HepG2 (cell line): ENCODE measurements around the gene SBK1. TPM values are rescaled to one million over a fixed set of nuclear protein-coding genes. Genes with fewer than 3 reads are reported as not detected.

Experiments
- ATF7-NPFF ChIP-seq: sonication (generic); formaldehyde crosslinking; IDR thresholded peaks from 2 replicates; pipeline ENCODE4 v1.8.1; 2023; ENCODE audit warnings: mild to moderate bottlenecking, low read depth, missing genetic modification reagents, moderate library complexity
- HOXA9 ChIP-seq: sonication (generic); formaldehyde crosslinking; IDR thresholded peaks from 2 replicates; pipeline ENCODE4 v1.8.1; 2022; ENCODE audit warnings: missing genetic modification reagents, mild to moderate bottlenecking, moderate library complexity, borderline replicate concordance
- MXI1 ChIP-seq: IDR thresholded peaks from 3 replicates; pipeline ENCODE4 v1.6.1; 2012; ENCODE audit warnings: low read depth, low read length, inconsistent platforms, borderline replicate concordance
- NRL ChIP-seq: sonication (generic); formaldehyde crosslinking; IDR thresholded peaks from 2 replicates; pipeline ENCODE4 v1.5.0; 2020; ENCODE audit warnings: missing genetic modification reagents, mild to moderate bottlenecking, moderate library complexity, borderline replicate concordance
- POLR2A ChIP-seq, 2 experiments: IDR thresholded peaks; 2 replicates each; pipeline ENCODE4 v1.6.1; 2011; ENCODE audit warnings: low read depth in 2 of 2, low read length in 2 of 2, mild to moderate bottlenecking in 1 of 2, moderate library complexity in 1 of 2; ENCODE audit not compliant: insufficient read depth in 1 of 2
- PTBP1 ChIP-seq: fragments of 200-400 bp; formaldehyde crosslinking; IDR thresholded peaks from 2 replicates; pipeline ENCODE4 v1.6.1; 2018; ENCODE audit warnings: low read length, low read depth; ENCODE audit not compliant: poor library complexity, severe bottlenecking
- ZNF232 ChIP-seq: sonication (generic); formaldehyde crosslinking; IDR thresholded peaks from 2 replicates; pipeline ENCODE4 v1.4.0; 2020; ENCODE audit warnings: missing genetic modification reagents, borderline replicate concordance
- ZNF317 ChIP-seq: sonication (generic); formaldehyde crosslinking; IDR thresholded peaks from 2 replicates; pipeline ENCODE4 v1.5.0; 2020; ENCODE audit warnings: mild to moderate bottlenecking, missing genetic modification reagents
- ZNF550 ChIP-seq: sonication (generic); formaldehyde crosslinking; IDR thresholded peaks from 2 replicates; pipeline ENCODE4 v1.4.0; 2020; ENCODE audit warnings: mild to moderate bottlenecking, missing genetic modification reagents, borderline replicate concordance
- ZNF747 ChIP-seq: sonication (generic); formaldehyde crosslinking; IDR thresholded peaks from 2 replicates; pipeline ENCODE4 v1.8.1; 2023; ENCODE audit warnings: missing genetic modification reagents, mild to moderate bottlenecking, borderline replicate concordance
- polyA plus RNA-seq, 8 experiments: library from polyadenylated mRNA; depleted of rRNA in 3 of 8; stranded (reverse) in 7 of 8; unstranded in 1 of 8; fragments of >200 nt; fragmentation: Illumina TruSeq in 4 of 8; extraction: Trizol in 4 of 8; gene quantifications; 2 replicates each; pipeline versions ENCODE4 v1.2.1 to v1.2.3, GENCODE V29; 2011 to 2016; ENCODE audit warnings: low read depth in 4 of 8, missing spikeins in 1 of 8, mixed read lengths in 1 of 8; ENCODE audit not compliant: insufficient read depth in 1 of 8
- total RNA-seq, 5 experiments: library from RNA; depleted of rRNA; stranded (reverse); fragments of >200 nt; fragmentation: Illumina TruSeq; extraction: Trizol; gene quantifications; 2 replicates each; pipeline ENCODE4 v1.2.3, GENCODE V29; 2016; ENCODE audit warnings: low read depth in 1 of 5
- TF ChIP-seq, protein P1 (sequence below): sonication (generic); formaldehyde crosslinking; IDR thresholded peaks from 2 replicates; pipeline ENCODE4 v1.9.0; 2021; ENCODE audit warnings: missing genetic modification reagents, borderline replicate concordance
- TF ChIP-seq, protein P2 (sequence below): sonication (generic); formaldehyde crosslinking; IDR thresholded peaks from 2 replicates; pipeline ENCODE4 v1.5.1; 2020; ENCODE audit warnings: missing genetic modification reagents, mild to moderate bottlenecking, borderline replicate concordance
- TF ChIP-seq, protein P3 (sequence below): sonication (generic); formaldehyde crosslinking; IDR thresholded peaks from 2 replicates; pipeline ENCODE4 v1.4.0; 2020; ENCODE audit warnings: missing genetic modification reagents; ENCODE audit errors: not compliant biosample characterization
- TF ChIP-seq, protein P4 (sequence below): sonication (generic); formaldehyde crosslinking; IDR thresholded peaks from 2 replicates; pipeline ENCODE4 v1.4.0; 2020; ENCODE audit warnings: mild to moderate bottlenecking, missing genetic modification reagents, borderline replicate concordance
- TF ChIP-seq, protein P5 (sequence below): sonication (generic); formaldehyde crosslinking; IDR thresholded peaks from 2 replicates; pipeline ENCODE4 v1.5.1; 2020; ENCODE audit warnings: mild to moderate bottlenecking, moderate library complexity, missing genetic modification reagents
- TF ChIP-seq, protein P6 (sequence below): IDR thresholded peaks from 2 replicates; pipeline ENCODE4 v1.6.1; 2016

Gene SBK1
- total and polyA plus RNA-seq, 2 of the 13 experiments (the other 11 are each of a cell fraction or from before 2014, with no cell fraction given): 0.15 to 0.17 TPM

DNA sequence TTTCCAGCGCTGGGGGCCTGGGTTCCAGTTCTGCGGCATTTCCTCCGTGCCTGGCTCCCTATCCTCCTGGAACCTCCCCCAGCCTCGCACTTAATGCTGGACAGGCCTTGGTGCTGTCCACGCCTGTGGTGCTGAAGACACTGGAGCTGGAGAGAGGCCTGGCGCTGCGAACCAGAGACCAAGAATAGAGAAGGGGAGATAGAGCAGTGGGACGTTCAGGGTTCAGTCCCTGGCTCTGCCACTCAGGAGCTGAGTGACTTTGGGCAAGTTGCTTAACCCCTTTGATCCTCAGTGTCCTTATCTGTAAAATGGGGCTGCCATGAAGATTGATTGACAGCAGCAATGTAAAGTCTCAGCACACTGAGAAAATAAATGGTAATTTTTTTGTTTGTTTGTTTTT lies 11.9 kb downstream of the SBK1 start (continued):
- TF ChIP-seq, protein P1, sequence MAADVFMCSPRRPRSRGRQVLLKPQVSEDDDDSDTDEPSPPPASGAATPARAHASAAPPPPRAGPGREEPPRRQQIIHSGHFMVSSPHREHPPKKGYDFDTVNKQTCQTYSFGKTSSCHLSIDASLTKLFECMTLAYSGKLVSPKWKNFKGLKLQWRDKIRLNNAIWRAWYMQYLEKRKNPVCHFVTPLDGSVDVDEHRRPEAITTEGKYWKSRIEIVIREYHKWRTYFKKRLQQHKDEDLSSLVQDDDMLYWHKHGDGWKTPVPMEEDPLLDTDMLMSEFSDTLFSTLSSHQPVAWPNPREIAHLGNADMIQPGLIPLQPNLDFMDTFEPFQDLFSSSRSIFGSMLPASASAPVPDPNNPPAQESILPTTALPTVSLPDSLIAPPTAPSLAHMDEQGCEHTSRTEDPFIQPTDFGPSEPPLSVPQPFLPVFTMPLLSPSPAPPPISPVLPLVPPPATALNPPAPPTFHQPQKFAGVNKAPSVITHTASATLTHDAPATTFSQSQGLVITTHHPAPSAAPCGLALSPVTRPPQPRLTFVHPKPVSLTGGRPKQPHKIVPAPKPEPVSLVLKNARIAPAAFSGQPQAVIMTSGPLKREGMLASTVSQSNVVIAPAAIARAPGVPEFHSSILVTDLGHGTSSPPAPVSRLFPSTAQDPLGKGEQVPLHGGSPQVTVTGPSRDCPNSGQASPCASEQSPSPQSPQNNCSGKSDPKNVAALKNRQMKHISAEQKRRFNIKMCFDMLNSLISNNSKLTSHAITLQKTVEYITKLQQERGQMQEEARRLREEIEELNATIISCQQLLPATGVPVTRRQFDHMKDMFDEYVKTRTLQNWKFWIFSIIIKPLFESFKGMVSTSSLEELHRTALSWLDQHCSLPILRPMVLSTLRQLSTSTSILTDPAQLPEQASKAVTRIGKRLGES (CRISPR knock-in tag): peak; percentile 81; the same call in 1 of the 2 replicates
- peak; percentile 96 for TF ChIP-seq HOXA9 (CRISPR knock-in tag)
- 0 out of 3 replicates have a peak, but pooled peaks have one; percentile 33 for TF ChIP-seq MXI1
- 0 out of 2 replicates have a peak, but pooled peaks have one; percentile 48 for TF ChIP-seq ZNF747 (CRISPR knock-in tag)
- TF ChIP-seq, protein P2, sequence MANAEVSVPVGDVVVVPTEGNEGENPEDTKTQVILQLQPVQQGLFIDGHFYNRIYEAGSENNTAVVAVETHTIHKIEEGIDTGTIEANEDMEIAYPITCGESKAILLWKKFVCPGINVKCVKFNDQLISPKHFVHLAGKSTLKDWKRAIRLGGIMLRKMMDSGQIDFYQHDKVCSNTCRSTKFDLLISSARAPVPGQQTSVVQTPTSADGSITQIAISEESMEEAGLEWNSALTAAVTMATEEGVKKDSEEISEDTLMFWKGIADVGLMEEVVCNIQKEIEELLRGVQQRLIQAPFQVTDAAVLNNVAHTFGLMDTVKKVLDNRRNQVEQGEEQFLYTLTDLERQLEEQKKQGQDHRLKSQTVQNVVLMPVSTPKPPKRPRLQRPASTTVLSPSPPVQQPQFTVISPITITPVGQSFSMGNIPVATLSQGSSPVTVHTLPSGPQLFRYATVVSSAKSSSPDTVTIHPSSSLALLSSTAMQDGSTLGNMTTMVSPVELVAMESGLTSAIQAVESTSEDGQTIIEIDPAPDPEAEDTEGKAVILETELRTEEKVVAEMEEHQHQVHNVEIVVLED (CRISPR knock-in tag): no peak
- peak; percentile 74; the same call in 1 of the 2 replicates for TF ChIP-seq NRL (CRISPR knock-in tag)
- TF ChIP-seq, protein P3, sequence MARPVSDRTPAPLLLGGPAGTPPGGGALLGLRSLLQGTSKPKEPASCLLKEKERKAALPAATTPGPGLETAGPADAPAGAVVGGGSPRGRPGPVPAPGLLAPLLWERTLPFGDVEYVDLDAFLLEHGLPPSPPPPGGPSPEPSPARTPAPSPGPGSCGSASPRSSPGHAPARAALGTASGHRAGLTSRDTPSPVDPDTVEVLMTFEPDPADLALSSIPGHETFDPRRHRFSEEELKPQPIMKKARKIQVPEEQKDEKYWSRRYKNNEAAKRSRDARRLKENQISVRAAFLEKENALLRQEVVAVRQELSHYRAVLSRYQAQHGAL (CRISPR knock-in tag): peak; percentile 80
- TF ChIP-seq, protein P4, sequence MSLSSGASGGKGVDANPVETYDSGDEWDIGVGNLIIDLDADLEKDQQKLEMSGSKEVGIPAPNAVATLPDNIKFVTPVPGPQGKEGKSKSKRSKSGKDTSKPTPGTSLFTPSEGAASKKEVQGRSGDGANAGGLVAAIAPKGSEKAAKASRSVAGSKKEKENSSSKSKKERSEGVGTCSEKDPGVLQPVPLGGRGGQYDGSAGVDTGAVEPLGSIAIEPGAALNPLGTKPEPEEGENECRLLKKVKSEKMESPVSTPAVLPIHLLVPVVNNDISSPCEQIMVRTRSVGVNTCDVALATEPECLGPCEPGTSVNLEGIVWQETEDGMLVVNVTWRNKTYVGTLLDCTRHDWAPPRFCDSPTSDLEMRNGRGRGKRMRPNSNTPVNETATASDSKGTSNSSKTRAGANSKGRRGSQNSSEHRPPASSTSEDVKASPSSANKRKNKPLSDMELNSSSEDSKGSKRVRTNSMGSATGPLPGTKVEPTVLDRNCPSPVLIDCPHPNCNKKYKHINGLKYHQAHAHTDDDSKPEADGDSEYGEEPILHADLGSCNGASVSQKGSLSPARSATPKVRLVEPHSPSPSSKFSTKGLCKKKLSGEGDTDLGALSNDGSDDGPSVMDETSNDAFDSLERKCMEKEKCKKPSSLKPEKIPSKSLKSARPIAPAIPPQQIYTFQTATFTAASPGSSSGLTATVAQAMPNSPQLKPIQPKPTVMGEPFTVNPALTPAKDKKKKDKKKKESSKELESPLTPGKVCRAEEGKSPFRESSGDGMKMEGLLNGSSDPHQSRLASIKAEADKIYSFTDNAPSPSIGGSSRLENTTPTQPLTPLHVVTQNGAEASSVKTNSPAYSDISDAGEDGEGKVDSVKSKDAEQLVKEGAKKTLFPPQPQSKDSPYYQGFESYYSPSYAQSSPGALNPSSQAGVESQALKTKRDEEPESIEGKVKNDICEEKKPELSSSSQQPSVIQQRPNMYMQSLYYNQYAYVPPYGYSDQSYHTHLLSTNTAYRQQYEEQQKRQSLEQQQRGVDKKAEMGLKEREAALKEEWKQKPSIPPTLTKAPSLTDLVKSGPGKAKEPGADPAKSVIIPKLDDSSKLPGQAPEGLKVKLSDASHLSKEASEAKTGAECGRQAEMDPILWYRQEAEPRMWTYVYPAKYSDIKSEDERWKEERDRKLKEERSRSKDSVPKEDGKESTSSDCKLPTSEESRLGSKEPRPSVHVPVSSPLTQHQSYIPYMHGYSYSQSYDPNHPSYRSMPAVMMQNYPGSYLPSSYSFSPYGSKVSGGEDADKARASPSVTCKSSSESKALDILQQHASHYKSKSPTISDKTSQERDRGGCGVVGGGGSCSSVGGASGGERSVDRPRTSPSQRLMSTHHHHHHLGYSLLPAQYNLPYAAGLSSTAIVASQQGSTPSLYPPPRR (CRISPR knock-in tag): no peak
- TF ChIP-seq, protein P5, sequence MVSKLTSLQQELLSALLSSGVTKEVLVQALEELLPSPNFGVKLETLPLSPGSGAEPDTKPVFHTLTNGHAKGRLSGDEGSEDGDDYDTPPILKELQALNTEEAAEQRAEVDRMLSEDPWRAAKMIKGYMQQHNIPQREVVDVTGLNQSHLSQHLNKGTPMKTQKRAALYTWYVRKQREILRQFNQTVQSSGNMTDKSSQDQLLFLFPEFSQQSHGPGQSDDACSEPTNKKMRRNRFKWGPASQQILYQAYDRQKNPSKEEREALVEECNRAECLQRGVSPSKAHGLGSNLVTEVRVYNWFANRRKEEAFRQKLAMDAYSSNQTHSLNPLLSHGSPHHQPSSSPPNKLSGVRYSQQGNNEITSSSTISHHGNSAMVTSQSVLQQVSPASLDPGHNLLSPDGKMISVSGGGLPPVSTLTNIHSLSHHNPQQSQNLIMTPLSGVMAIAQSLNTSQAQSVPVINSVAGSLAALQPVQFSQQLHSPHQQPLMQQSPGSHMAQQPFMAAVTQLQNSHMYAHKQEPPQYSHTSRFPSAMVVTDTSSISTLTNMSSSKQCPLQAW (CRISPR knock-in tag): peak; percentile 62; the same call in 1 of the 2 replicates
- TF ChIP-seq ZNF550: no peak
- TF ChIP-seq PTBP1: no peak
- TF ChIP-seq POLR2A (IDR thresholded peaks at IDR 0.05; ENCODE audit: insufficient read depth in 1 of 2, low read depth in 2 of 2, low read length in 2 of 2): no peak
- TF ChIP-seq ZNF232 (CRISPR knock-in tag): peak; percentile 99
- TF ChIP-seq, protein P6, sequence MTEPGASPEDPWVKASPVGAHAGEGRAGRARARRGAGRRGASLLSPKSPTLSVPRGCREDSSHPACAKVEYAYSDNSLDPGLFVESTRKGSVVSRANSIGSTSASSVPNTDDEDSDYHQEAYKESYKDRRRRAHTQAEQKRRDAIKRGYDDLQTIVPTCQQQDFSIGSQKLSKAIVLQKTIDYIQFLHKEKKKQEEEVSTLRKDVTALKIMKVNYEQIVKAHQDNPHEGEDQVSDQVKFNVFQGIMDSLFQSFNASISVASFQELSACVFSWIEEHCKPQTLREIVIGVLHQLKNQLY (CRISPR knock-in tag): peak; percentile 79; the same call in 1 of the 2 replicates
- peak; percentile 76; the same call in 1 of the 2 replicates for TF ChIP-seq ATF7-NPFF (CRISPR knock-in tag)
- TF ChIP-seq ZNF317 (CRISPR knock-in tag): peak; percentile 54; the same call in 1 of the 2 replicates
